Cardiac muscle cell (in vitro differentiated cells and primary cell): ENCODE measurements around the gene BAMBI. TPM values are rescaled to one million over a fixed set of nuclear protein-coding genes. Genes with fewer than 3 reads are reported as not detected.
A peak's percentile ranks its signal among the peaks of the same experiment; 100 is the strongest.

Source experiments
- DNase-seq, 2 donors: peaks; one replicate each; pipeline versions ENCODE4 v3.0.0 to v3.0.0-alpha.2; 2010 to 2017; ENCODE audit warnings: low read depth in 1 of 2, low spot score in 1 of 2
- H3K27ac ChIP-seq: fragments of 200-600 bp; sonication (generic); 2 replicates; pipeline ENCODE4 v1.5.1; 2016
- H3K27me3 ChIP-seq: fragments of 200-600 bp; sonication (generic); 2 replicates; pipeline ENCODE4 v1.6.0; 2016; ENCODE audit warnings: control low read depth
- H3K36me3 ChIP-seq: fragments of 200-600 bp; sonication (generic); 2 replicates; pipeline ENCODE4 v1.5.1; 2016; ENCODE audit warnings: control low read depth
- H3K4me1 ChIP-seq: fragments of 200-600 bp; sonication (generic); 2 replicates; pipeline ENCODE4 v1.8.1; 2017; ENCODE audit warnings: low read depth, mild to moderate bottlenecking, mixed run types
- H3K4me3 ChIP-seq: fragments of 200-600 bp; sonication (generic); 2 replicates; pipeline ENCODE4 v1.5.1; 2016; ENCODE audit warnings: mild to moderate bottlenecking
- H3K9me3 ChIP-seq: fragments of 200-600 bp; sonication (generic); 2 replicates; pipeline ENCODE4 v1.5.1; 2017; ENCODE audit warnings: low read depth, mild to moderate bottlenecking, control low read depth
- CTCF ChIP-seq: IDR thresholded peaks from 2 replicates; pipeline ENCODE4 v1.5.1; 2012; ENCODE audit warnings: low read depth, mild to moderate bottlenecking, low read length
- polyA plus RNA-seq: library from polyadenylated mRNA; unstranded; fragments of >200 nt; fragmentation: Nextera tagmentation; extraction: Ambion mirVana; gene quantifications from 2 replicates; pipeline ENCODE4 v1.2.1, GENCODE V29; 2016
- total RNA-seq: library from RNA; depleted of rRNA; stranded (reverse); fragments of >200 nt; gene quantifications from 2 replicates; pipeline ENCODE4 v1.2.3, GENCODE V29; 2016

The BAMBI gene
- total and polyA plus RNA-seq, 2 experiments from 2014 or later = 651 to 1,076 TPM

DNA sequence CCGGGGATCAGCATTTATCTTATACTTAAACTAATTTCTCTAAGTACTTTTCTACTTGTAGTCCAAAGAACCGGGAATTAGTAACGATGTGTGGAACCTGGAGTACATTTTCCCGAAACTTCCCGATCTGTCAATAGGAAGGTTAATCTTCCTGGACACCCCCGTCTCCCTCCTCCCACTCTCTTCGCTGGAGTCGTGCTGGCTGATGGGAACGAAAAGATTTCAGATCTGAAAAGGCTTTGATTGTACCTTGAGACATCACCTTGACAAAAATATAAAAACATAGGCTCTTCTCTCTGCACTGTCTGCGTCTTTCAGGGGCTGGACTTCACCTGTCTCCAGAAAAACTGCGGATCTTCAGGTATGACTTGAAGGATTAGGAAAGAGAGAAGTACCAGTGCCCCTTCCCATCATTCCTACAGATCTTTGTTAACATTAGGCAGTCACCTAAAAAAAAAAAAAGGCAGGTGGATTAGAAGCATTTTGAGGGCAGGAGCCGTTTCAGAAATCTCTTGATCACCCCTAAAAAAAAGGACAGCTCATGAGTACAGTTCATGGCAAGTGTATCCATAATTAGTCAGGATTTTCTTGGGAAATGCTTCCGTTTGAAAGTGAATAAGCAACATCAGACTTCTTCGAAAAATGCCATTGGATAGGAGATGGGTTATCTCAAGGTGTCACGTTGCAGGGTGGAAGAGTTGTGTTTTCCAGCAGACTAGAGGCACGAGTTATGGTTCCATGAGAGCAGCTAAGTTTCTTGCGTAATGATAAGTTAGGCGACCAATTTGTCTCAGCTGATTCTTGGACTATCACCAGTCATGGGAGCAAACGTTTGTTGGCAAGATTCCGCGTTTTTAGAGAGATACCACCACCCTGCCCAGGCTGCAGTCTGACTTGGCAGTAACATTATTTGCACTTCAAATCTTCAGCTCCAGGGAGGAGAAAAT, 7.8 kb upstream of the BAMBI start:
- DNase-seq = no peak
- H3K9me3 ChIP-seq = no peaks in the 10 kb centered on the region
- no peak for TF ChIP-seq CTCF
- H3K27ac ChIP-seq = peak overlapping the region; percentile 25
- no peaks in the 10 kb centered on the region for H3K27me3 ChIP-seq
- peaks cover 11% of the 10 kb centered on the region for H3K4me1 ChIP-seq
- H3K36me3 ChIP-seq = no peaks in the 10 kb centered on the region
- H3K4me3 ChIP-seq = peak overlapping the region; percentile 43

GRCh38 chr10:28674782-28675181, 2.5 kb upstream of the BAMBI start:
- TF ChIP-seq CTCF = no peak
- Histone ChIP-seq H3K36me3 (peaks cover 20% of the 10 kb centered on the region), H3K27ac (peak overlapping the region; percentile 37), H3K9me3 (no peaks in the 10 kb centered on the region), H3K4me3 (no peak overlapping the region), H3K4me1 (peaks cover 16% of the 10 kb centered on the region), H3K27me3 (no peaks in the 10 kb centered on the region)
- no peak for DNase-seq

GRCh38 chr10:28676326-28676967, 874 bp upstream of the BAMBI start:
- DNase-seq = peak; percentile 42 to 59
- TF ChIP-seq CTCF = no peak
- peak overlapping the region; percentile 99 for H3K4me3 ChIP-seq
- no peaks in the 10 kb centered on the region for H3K9me3 ChIP-seq
- peaks cover 36% of the 10 kb centered on the region for H3K36me3 ChIP-seq
- peaks cover 16% of the 10 kb centered on the region for H3K4me1 ChIP-seq
- peak overlapping the region; percentile 95 for H3K27ac ChIP-seq
- no peaks in the 10 kb centered on the region for H3K27me3 ChIP-seq

DNA sequence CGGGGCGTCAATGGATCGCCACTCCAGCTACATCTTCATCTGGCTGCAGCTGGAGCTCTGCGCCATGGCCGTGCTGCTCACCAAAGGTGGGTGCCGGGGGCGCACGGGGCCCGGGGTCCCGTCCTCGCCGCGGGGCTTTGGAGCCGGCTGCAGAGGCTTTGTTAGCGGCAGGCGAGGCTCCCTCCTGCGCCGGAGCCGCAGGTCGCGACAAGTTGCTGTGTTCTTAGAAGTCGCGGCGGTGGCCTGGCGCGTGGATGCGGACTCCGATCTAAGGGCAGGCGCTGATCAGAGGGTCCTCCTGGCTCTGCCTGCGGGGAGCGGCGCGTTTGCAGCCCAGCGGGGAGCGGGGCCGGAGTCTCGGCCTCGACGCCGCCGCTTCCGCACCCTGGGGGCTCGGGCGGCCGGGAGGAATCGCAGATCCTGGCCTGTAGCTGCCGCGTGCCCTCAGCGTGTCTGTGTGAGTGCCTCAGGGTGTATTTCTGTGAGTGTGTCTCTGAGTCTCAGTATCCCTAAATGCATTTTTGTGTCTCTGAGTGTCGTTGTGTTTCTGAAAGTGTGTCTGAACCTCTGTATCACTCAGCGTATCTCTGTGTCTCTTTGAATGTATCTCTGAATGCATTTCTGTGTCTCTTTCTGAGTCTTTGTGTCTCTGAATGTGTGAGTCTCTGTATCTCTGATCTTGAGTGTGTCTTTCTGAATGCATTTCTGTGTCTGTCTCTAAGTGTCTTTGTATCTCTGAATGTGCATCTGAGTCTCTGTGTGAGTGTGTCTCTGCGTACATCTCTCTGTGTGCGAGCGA, 766 bp downstream of the BAMBI start:
- H3K27me3 ChIP-seq = no peaks in the 10 kb centered on the region
- TF ChIP-seq CTCF = no peak

GRCh38 chr10:28678687-28679457, 1.6 kb downstream of the BAMBI start:
- Histone ChIP-seq H3K4me1 (peaks cover 27% of the 10 kb centered on the region), H3K9me3 (no peaks in the 10 kb centered on the region), H3K27ac (peak overlapping the region; percentile 99), H3K27me3 (no peaks in the 10 kb centered on the region), H3K36me3 (peaks cover 58% of the 10 kb centered on the region), H3K4me3 (peak overlapping the region; percentile 99)
- peak; percentile 51 to 58 for DNase-seq
- TF ChIP-seq CTCF = no peak

More for the DNA sequence above, 766 bp downstream of the BAMBI start:
- H3K4me3 ChIP-seq = peak overlapping the region; percentile 99
- H3K4me1 ChIP-seq = peaks cover 22% of the 10 kb centered on the region
- H3K9me3 ChIP-seq = no peaks in the 10 kb centered on the region
- H3K36me3 ChIP-seq = peaks cover 53% of the 10 kb centered on the region
- H3K27ac ChIP-seq = peak overlapping the region; percentile 99
- DNase-seq = no peak
